ENCODE measurements around the gene HPGDS. TPM values are rescaled to one million over a fixed set of nuclear protein-coding genes. Genes with fewer than 3 reads are reported as not detected.
A peak's percentile ranks its signal among the peaks of the same experiment; 100 is the strongest.
"Not testable (repeated sequence)": the region's sequence is repeated elsewhere in the genome, so short reads cannot be mapped to it uniquely, and the experiment has no call there.

HPGDS gene
- total RNA-seq, 2 donors from 2014 or later, result 2.1 to 3.4 TPM

GRCh38 chr4:94302191-94302590 is 40.4 kb downstream of the HPGDS start:
- no peak for DNase-seq (ENCODE audit: low spot score)
- intact Hi-C loops (cut with DNase I), result loop anchor here (10.0 kb wide), 1 partner anchor 93 kb away; no protein-coding TSS in a partner anchor
- TF ChIP-seq POLR2AphosphoS5 (IDR thresholded peaks at IDR 0.05), result no peak
- TF ChIP-seq CTCF (IDR thresholded peaks at IDR 0.05), result no peak
- TF ChIP-seq POLR2A (IDR thresholded peaks at IDR 0.05), result no peak

GRCh38 chr4:94298725-94299252 is 43.8 kb downstream of the HPGDS start:
- 43% methylated on average over 4 of the region's 4 CpGs for WGBS
- Histone ChIP-seq H3K27me3 (replicated peaks; ENCODE audit: insufficient read depth) (no peaks in the 10 kb centered on the region), H3K4me3 (no peak overlapping the region), H3K36me3 (no peaks in the 10 kb centered on the region), H3K4me1 (replicated peaks) (no peaks in the 10 kb centered on the region), H3K27ac (no peak overlapping the region), H3K9me3 (no peaks in the 10 kb centered on the region)
- TF ChIP-seq POLR2AphosphoS5 (IDR thresholded peaks at IDR 0.05) (no peak), CTCF (IDR thresholded peaks at IDR 0.05) (no peak), POLR2A (IDR thresholded peaks at IDR 0.05) (no peak)
- intact Hi-C loops (cut with DNase I), result no loop called here
- DNase-seq (ENCODE audit: low spot score), result no peak

More at GRCh38 chr4:94302191-94302590, 40.4 kb downstream of the HPGDS start:
- Histone ChIP-seq H3K27ac (no peak overlapping the region), H3K4me1 (replicated peaks) (no peaks in the 10 kb centered on the region), H3K27me3 (replicated peaks; ENCODE audit: insufficient read depth) (no peaks in the 10 kb centered on the region), H3K4me3 (no peak overlapping the region), H3K36me3 (no peaks in the 10 kb centered on the region), H3K9me3 (no peaks in the 10 kb centered on the region)
- WGBS, result 96% methylated on average over 2 of the region's 2 CpGs

GRCh38 chr4:94295473-94295872 is 47.2 kb downstream of the HPGDS start:
- H3K27me3 ChIP-seq (replicated peaks; ENCODE audit: insufficient read depth); H3K4me1 ChIP-seq (replicated peaks); H3K9me3 ChIP-seq; intact Hi-C loops (cut with DNase I); DNase-seq (ENCODE audit: low spot score); H3K4me3 ChIP-seq; H3K27ac ChIP-seq; H3K36me3 ChIP-seq: not testable (repeated sequence)
- 74% methylated on average over 6 of the region's 6 CpGs for WGBS

GRCh38 chr4:94293981-94294380 is 48.7 kb downstream of the HPGDS start:
- H3K36me3 ChIP-seq; H3K27ac ChIP-seq; DNase-seq (ENCODE audit: low spot score); H3K9me3 ChIP-seq; H3K4me1 ChIP-seq (replicated peaks); H3K4me3 ChIP-seq; intact Hi-C loops (cut with DNase I); H3K27me3 ChIP-seq (replicated peaks; ENCODE audit: insufficient read depth): not testable (repeated sequence)
- 80% methylated on average over 4 of the region's 4 CpGs for WGBS

- Histone ChIP-seq H3K27me3 (replicated peaks; ENCODE audit: insufficient read depth) (no peaks in the 10 kb centered on the region), H3K36me3 (no peaks in the 10 kb centered on the region), H3K27ac (no peak overlapping the region), H3K4me3 (no peak overlapping the region), H3K9me3 (no peaks in the 10 kb centered on the region), H3K4me1 (replicated peaks) (no peaks in the 10 kb centered on the region)
- intact Hi-C loops (cut with DNase I), result no loop called here
- TF ChIP-seq POLR2AphosphoS5 (IDR thresholded peaks at IDR 0.05), result no peak
- TF ChIP-seq POLR2A (IDR thresholded peaks at IDR 0.05), result no peak
- peak in 1 of 4 experiments; percentile 19 for TF ChIP-seq CTCF (IDR thresholded peaks at IDR 0.05)
- DNase-seq (ENCODE audit: low spot score), result no peak
- 89% methylated on average over 2 of the region's 2 CpGs for WGBS
These were observed 52.4 kb downstream of the HPGDS start for GRCh38 chr4:94290245-94290644.

GRCh38 chr4:94285666-94286065 is 57.0 kb downstream of the HPGDS start:
- no peaks in the 10 kb centered on the region for H3K4me1 ChIP-seq (replicated peaks)
- peaks cover 0 to 5% of the 10 kb centered on the region in 2 donors for H3K36me3 ChIP-seq
- H3K4me3 ChIP-seq, result no peak overlapping the region
- 95% methylated on average over 4 of the region's 4 CpGs for WGBS
- TF ChIP-seq POLR2AphosphoS5 (IDR thresholded peaks at IDR 0.05), result no peak
- no peak for TF ChIP-seq POLR2A (IDR thresholded peaks at IDR 0.05)
- TF ChIP-seq CTCF (IDR thresholded peaks at IDR 0.05), result no peak
- no peak for DNase-seq (ENCODE audit: low spot score)
- intact Hi-C loops (cut with DNase I), result no loop called here
- H3K9me3 ChIP-seq, result no peaks in the 10 kb centered on the region
- H3K27ac ChIP-seq, result no peak overlapping the region
- H3K27me3 ChIP-seq (replicated peaks; ENCODE audit: insufficient read depth), result no peaks in the 10 kb centered on the region
